ENCODE results near the gene SPHK1.
"Not testable (repeated sequence)": the region's sequence is repeated elsewhere in the genome, so short reads cannot be mapped to it uniquely, and the experiment has no call there.

Gene SPHK1, protein sequence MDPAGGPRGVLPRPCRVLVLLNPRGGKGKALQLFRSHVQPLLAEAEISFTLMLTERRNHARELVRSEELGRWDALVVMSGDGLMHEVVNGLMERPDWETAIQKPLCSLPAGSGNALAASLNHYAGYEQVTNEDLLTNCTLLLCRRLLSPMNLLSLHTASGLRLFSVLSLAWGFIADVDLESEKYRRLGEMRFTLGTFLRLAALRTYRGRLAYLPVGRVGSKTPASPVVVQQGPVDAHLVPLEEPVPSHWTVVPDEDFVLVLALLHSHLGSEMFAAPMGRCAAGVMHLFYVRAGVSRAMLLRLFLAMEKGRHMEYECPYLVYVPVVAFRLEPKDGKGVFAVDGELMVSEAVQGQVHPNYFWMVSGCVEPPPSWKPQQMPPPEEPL

GRCh38 chr17:76384222-76384986 lies at the start of gene SPHK1:
SPHK1 (plus strand) TSS chr17:76384609; CDS start chr17:76385645, 1,036 bp downstream.
- peak; percentile 15 for DNase-seq

DNA sequence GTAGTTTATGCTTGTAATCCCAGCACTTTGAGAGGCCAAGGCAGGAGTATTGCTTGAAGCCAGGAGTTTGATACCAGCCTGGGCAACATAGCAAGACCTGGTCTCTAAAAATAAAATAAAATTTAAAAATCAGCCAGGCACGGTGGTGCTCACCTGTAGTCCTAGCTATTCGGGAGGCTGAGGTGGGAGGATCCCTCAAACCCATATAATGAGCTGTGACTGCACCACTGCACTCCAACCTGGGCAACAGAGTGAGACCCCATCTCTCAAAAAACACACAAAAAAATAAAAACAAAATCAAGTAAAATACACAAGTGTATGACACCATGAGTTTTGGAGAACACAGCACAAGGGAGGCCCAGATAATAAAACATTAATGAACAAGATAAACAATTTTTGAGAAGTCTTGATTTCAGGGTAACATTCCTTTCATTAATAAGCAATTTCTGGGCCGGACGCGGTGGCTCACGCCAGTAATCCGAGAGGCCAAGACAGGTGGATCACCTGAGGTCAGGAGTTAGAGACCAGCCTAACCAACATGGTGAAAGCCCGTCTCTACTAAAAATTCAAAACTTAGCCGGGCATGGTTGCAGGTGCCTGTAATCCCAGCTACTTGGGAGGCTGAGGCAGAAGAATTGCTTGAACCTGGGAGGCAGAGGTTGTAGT lies 48.6 kb upstream of the SPHK1 start:
- no peak for DNase-seq

GRCh38 chr17:76336756-76337412 lies 47.5 kb upstream of the SPHK1 start:
- no peak for DNase-seq

DNA sequence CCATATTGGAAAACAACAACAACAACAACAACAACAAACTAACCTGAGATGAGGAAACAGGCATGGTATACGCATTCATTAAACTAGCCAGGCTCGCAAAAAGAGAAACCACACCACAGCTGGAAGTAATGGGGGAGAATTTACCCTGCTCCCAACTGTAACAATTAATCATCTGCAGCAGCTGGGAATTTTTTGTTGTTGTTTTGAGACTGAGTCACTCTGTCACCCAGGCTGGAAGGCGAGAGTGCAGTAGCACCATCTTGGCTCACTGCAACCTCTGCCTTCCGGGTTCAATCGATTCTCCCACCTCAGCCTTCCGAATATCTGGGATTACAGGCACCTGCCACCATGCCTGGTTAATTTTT lies 47.0 kb upstream of the SPHK1 start:
- DNase-seq, result no peak

DNA sequence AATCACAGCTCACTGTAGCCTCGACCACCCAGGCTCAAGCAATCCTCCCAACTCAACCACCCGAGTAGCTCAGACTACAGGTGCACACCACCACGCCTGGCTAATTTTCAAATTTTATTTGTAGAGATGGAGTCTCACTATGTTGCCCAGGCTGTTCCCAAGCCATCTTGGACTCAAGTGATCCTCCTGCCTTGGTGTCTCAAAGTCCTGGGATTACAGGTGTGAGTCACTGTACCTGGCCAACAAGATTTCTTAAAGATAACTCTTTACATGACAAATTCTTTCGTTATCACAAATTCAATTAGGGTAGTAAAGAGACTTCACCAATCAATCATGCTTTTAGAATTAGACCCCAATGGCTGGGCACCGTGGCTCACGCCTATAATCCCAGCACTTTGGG lies 43.1 kb upstream of the SPHK1 start:
- no peak for DNase-seq

DNA sequence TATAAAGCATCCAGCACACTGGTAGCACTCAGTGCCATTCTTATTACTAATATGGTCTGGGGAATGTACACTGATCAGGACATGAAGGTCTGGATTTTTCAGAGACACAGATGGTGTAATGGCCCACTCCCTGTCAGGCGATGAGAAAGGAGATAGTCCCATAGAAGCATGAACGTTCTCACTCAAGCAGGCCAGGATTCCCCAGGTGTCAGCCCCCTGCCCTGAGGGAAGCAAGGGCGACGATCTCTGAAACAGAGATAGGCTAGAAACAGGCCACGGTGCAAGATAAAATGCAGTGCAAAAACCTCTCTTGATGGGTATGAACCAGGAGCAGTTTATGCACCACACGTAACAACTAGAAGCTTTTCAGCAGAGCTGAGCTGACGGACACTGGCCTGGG lies 41.3 kb upstream of the SPHK1 start:
- no peak for DNase-seq

GRCh38 chr17:76345377-76345974 lies 38.9 kb upstream of the SPHK1 start:
- DNase-seq, result no peak

GRCh38 chr17:76346936-76347335 lies 37.5 kb upstream of the SPHK1 start:
- not testable (repeated sequence) for DNase-seq

- no peak for DNase-seq
These were observed 33.9 kb upstream of the SPHK1 start for GRCh38 chr17:76350463-76350862.

DNA sequence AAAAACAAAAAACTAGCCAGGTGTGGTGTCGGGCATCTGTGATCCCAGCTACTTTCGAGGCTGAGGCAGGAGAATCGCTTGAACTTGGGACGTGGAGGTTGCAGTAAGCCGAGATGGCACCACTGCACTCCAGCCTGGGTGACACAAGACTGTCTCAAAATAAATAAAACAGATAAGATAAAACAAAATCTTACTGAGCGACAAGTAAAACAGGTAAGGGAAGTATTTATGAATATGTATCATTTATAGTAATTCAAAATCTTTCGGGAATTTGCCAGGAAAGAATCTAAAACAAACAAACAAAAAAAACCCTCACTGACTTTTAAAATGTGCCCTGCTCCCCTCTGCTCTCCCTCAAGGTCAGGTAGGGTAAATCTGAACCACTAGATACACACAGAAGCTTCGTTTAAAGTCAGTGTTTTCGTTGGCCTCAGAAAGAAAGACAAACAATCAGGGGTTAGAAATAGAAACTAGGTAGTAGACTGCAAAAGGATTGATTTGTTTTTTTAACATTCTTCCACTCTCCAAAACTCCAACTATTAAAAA lies 32.8 kb upstream of the SPHK1 start:
- no peak for DNase-seq

- DNase-seq, result no peak
These were observed 31.3 kb upstream of the SPHK1 start for GRCh38 chr17:76353004-76353598.

- peak; percentile 97 for DNase-seq
These were observed 30.7 kb upstream of the SPHK1 start, which contains the start of gene PRPSAP1 for GRCh38 chr17:76353599-76354316. PRPSAP1 (minus strand) TSS chr17:76353916; CDS start chr17:76353703, 213 bp downstream.

GRCh38 chr17:76354317-76354729 lies 30.1 kb upstream of the SPHK1 start:
- no peak for DNase-seq

DNA sequence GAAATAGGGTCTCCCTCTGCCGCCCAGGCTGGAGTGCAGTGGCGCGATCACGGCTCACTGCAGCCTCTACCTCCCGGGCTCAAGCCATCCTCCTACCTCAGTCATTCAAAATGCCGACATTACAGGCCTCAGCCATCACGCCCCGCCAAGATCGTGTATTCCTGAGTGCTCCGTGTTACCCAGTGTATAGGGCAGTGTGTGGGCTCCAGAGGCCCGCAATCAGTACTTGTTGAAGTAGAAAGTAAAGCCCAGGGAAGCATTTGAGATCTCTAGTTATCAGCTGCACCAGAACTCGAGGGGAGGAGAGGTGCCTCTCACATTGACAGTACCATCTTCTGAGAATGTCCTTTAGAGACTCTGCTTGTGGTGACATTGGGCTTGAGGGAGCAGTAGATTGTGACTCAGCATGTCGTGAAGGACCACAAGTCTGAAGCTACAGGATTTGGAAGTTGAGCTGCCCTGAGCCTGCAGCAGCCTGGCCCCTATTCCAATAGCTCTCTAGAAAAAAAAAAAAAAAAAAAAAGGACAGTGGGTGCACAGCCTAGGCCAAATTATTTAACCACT lies 29.6 kb upstream of the SPHK1 start:
- DNase-seq, result no peak

DNA sequence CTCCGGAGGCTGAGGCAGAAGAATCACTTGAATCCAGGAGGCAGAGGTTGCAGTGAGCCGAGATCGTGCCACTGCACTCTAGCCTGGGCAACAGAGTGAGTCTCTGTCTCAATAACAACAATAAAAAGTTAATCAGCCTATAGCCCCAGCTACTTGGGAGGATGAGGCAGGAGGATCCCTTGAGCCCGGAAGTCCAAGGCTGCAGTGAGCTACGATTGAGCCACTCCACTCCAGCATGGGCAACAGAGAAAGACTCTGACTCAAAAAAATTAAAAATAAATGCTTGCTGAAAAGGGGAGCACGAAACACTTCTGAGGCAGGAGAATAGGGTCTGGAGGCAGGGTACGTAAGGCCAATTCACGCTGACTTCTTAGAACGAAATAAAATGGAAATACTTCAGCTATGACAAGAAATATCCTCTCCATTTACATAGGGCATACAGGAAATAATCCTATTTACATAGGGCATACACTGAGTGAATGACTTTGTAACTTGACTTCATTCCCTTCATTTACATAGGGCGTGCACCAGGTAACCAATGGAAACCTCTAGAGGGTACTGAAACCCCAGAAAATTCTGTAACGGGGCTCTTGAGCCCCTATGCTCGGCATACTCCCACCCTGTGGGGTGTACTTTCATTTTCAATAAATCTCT lies 27.5 kb upstream of the SPHK1 start:
- no peak for DNase-seq

GRCh38 chr17:76357597-76358158 lies 26.7 kb upstream of the SPHK1 start:
- DNase-seq, result no peak

GRCh38 chr17:76359375-76359774 lies 25.0 kb upstream of the SPHK1 start:
- no peak for DNase-seq

DNA sequence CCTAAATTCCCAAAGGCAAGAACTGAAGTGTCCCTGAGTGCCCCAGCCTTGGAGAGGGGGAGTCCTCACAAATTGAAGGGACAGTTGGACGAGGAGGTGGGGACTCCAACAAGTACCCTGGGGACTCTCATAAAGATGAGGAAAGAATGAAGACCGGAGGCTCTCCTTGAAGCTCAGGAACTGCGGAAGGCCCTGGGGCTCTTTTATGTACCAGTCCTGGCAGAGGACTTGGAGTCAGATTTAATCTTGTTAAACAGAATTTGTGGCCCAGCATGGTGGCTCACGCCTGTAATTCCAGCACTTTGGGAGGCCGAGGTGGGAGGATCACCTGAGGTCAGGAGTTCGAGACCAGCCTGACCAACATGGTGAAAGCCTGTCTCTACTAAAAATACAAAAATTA lies 24.6 kb upstream of the SPHK1 start:
- not testable (repeated sequence) for DNase-seq

- DNase-seq, result no peak
These were observed 23.9 kb upstream of the SPHK1 start for GRCh38 chr17:76360461-76360860.

All from SHP77 treated with DMSO at 0.1 percent for 48 hours (cell line).